Ramos (cell line): Measurements from ENCODE around the gene MRPS25.
"Not testable (repeated sequence)": the region's sequence is repeated elsewhere in the genome, so short reads cannot be mapped to it uniquely, and the experiment has no call there.

Experiments used
- in situ Hi-C: fragments of 300-500 bp; cut with MboI; formaldehyde crosslinking; loops from one replicate; pipeline ENCODE4 v1.14.3; 2022; ENCODE audit warnings: low sequenced_read_pairs; ENCODE audit not compliant: unreplicated experiment

Gene MRPS25

GRCh38 chr3:15049584-15049983, 15.5 kb downstream of the MRPS25 start:
- in situ Hi-C loops = no loop called here

GRCh38 chr3:15045667-15046066, 19.4 kb downstream of the MRPS25 start:
- in situ Hi-C loops = no loop called here

- in situ Hi-C loops = no loop called here
Measured at GRCh38 chr3:15044326-15044725, 20.8 kb downstream of the MRPS25 start.

GRCh38 chr3:15043408-15044171, 21.5 kb downstream of the MRPS25 start:
- in situ Hi-C loops = no loop called here

GRCh38 chr3:15042936-15043335, 22.2 kb downstream of the MRPS25 start:
- in situ Hi-C loops = no loop called here

- in situ Hi-C loops = no loop called here
Measured at GRCh38 chr3:15041950-15042349, 23.2 kb downstream of the MRPS25 start.

GRCh38 chr3:15040844-15041243, 24.3 kb downstream of the MRPS25 start:
- in situ Hi-C loops = no loop called here

GRCh38 chr3:15038306-15038705, 26.8 kb downstream of the MRPS25 start:
- in situ Hi-C loops = no loop called here

- in situ Hi-C loops = no loop called here
Measured at GRCh38 chr3:15033103-15033502, 32.0 kb downstream of the MRPS25 start.

GRCh38 chr3:15032650-15033049, 32.5 kb downstream of the MRPS25 start:
- in situ Hi-C loops = no loop called here

- in situ Hi-C loops = no loop called here
Measured at GRCh38 chr3:15029625-15030024, 35.5 kb downstream of the MRPS25 start.

GRCh38 chr3:15023719-15024118, 41.4 kb downstream of the MRPS25 start:
- in situ Hi-C loops = no loop called here

GRCh38 chr3:15023249-15023648, 41.9 kb downstream of the MRPS25 start:
- in situ Hi-C loops = no loop called here

GRCh38 chr3:15017191-15017590, 47.9 kb downstream of the MRPS25 start:
- in situ Hi-C loops = no loop called here

GRCh38 chr3:15015456-15015855, 49.7 kb downstream of the MRPS25 start:
- in situ Hi-C loops = no loop called here

GRCh38 chr3:15014606-15015328, 50.3 kb downstream of the MRPS25 start:
- in situ Hi-C loops = no loop called here

- in situ Hi-C loops = no loop called here
Measured at GRCh38 chr3:15011174-15011573, 53.9 kb downstream of the MRPS25 start.

GRCh38 chr3:15010664-15011063, 54.5 kb downstream of the MRPS25 start:
- in situ Hi-C loops = no loop called here

- in situ Hi-C loops = no loop called here
Measured at GRCh38 chr3:15009167-15009566, 55.9 kb downstream of the MRPS25 start.

GRCh38 chr3:15007681-15008141, 57.4 kb downstream of the MRPS25 start:
- in situ Hi-C loops = no loop called here

- in situ Hi-C loops = not testable (repeated sequence)
Measured at GRCh38 chr3:14999182-14999581, 65.9 kb downstream of the MRPS25 start.
